Globus pallidus (tissue), 1 donor: ENCODE measurements around the gene KCNK5.
A peak's percentile ranks its signal among the peaks of the same experiment; 100 is the strongest.

ENCODE experiments used
- DNase-seq: peaks from one replicate; pipeline ENCODE4 v3.0.0-alpha.2; 2015; ENCODE audit warnings: low spot score

The KCNK5 gene

DNA sequence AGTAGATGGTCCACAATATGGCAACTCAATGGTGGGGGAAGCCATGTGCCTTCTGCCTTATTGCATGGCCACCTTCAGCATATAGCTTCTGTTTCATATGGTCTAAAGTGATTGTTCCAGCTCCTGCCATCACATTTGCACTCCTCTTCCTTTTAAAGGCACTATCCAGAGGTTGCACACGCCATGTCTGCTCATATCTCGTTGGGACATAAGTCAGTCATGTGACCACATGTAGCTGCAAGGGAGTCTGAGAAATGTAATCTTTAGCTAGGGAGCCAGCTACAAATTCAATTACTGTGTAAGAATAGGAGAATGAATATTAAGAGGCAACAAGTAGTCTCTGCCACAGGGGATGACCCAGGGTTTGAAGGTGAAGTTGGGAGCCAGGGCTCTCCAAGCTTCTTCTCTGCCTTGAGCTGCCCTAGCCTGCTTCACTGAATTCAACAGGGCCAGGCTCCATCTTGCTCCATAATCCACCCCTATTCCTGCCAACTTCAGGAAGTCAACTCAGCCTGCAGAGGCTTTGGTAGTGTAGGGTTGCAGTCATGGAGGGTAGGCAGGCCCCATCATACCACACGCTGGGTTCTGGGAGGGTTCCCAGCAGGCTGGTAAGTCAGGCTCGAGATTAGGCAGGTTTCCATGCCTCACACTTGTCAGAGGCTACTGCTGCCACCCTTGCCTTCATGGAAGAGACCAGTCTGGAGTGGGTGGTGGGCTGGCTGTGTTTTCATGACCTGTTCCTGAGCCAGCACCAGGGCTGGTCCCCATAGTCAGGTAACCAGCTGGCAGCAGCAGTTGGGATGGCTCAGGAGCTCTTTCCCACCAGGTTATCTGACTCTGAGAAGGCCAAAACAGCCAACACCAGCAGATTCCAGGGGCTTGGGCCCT is 57.5 kb downstream of the KCNK5 start:
- DNase-seq, result no peak

GRCh38 chr6:39170860-39171259 is 58.4 kb downstream of the KCNK5 start:
- no peak for DNase-seq

DNA sequence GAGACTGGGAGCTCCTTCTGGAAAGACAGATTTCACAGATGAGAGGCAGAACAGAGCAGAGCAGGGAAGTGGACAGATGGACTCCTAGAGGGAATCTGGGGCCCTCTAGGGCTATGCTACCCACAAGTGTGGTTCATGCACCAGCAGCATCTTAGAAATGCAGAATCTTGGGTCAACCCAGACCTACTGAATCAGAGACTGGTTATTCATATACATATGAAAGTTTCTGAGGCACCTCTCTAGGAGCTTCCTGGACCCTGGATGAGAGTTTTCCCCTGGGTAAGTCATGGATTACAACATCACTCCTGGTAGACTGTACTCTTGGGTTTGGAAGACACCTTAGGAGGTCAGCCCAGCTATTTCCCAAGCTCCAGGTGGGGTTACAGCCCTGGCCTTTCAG is 58.9 kb downstream of the KCNK5 start:
- no peak for DNase-seq

DNA sequence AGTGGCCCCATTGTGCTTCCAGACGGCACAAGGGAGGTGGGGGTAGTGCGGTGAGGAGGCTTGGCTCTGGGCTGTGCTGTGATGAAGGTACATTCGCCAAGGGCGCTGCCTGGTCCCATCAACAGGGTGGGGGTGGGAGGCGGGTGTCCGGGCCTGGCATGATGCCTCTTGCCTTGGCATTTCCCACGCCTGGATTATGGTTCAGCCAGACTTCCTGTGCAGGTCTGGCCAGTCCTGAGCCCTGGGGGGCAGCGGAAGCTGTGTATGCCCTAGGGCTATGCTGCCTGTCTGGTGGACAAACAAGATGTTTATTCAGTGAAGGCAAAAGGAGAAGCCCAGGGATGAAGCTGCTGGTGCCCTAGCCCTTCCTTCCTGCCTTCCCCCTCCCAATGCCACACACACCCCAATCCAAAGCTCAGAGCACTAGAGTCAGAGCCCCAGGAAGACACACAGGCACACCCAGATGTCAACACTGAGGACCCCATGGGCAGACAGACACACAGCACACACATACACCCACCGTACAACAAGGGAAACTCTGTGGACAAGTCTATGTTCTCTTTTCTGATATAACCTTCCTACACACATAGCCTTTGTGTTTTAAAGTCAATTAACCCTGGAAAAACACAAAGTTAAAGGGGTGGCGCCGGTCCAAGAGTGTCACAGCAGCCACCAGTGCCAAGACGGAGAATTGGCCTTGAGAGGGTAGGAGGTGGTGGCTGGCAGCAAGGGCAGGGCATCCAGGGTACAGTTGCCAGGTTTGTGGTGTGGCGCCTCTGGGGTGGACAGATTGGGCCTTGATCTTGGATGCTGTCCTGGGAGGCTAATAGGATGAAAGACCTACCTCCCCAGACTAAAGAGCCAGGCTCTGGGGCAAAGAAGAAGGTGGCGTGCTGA is 59.6 kb downstream of the KCNK5 start:
- no peak for DNase-seq

DNA sequence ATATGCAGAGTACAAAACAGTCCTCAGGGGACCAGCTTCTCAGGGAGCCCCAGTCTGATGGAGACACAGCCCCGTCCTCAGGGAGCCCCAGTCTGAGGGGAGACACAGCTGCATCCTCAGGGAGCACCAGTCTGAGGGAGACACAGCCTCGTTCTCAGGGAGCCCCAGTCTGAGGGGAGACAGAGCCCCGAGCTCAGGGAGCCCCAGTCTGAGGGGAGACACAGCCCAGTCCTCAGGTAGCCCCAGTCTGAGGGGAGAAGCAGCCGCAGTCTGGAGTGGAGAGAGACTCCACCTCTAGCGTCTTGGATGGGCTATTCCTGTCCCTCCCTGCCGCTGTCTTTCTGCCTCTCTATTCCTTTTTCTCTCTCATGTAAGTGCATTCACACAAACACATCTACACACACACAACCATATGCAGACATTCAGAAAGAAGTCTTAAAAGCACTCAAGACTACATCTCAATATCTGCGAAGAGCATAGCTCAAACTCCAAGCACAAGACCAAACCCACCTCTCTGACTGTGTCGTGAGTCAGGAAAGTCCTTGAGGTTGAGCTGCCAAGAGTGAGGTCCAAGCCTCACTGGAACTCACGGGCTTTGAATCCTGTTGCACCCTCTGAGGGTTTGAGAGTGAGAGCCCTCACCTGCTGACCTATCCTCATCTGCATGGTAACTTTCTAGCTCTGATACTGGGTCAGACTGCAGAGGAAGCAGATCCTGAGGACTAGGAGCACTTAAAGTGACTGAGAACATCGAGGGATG is 61.2 kb downstream of the KCNK5 start:
- no peak for DNase-seq

GRCh38 chr6:39167321-39167720 is 62.0 kb downstream of the KCNK5 start:
- no peak for DNase-seq

GRCh38 chr6:39166912-39167290 is 62.4 kb downstream of the KCNK5 start:
- no peak for DNase-seq

DNA sequence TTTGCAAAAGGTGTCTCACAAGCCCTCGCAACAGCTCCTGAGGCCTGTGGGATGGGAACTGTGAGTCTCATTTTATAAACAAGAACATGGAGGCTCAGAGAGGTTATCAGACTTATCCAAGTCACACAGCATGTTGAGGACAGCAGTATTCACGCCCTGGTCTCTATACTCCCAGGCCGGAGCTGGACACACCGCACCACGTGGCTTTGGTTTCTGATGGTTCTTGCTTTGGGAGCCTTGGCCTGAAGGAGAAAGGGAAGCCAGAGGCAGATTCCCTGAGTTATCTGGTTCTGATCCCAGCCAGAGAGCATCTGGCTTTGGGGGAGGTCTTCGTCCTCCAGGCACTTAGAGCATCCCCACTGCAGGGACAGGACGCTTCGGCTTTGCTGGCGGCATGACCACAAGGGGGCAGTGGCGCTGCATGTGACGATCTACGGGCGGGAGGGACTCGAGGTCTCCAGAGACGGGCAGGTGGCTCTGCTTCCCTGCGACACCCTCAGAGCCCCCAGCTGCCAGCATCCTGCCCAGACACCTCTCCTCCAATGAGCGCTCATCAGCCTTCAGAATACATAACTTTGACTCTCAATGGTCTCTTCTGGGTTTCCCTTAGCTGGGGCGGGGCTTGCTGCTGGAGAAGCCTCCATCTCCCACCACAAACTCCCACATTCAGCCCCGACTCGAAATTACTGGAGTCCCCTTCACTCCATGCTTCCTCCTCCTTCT is 62.9 kb downstream of the KCNK5 start:
- peak; percentile 50 for DNase-seq

DNA sequence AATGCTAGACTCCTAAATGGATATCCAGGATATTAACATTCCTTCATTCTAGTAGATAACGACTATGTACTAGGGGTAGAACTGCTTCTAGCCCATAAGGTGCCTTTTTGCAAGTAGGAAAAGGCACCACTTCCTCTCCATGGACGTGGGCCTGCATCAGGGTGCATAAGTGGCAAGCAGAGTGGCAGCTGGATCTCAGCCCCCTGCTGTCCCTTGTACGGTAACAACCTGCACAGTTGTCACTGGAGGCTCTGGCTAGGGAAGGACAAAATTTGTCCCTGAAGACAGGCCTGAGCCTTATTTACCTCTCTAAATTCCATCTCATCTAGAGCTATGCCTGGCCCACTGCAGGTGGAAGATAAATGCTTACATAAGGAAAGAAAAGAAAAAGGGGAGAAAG is 71.8 kb downstream of the KCNK5 start:
- no peak for DNase-seq

- no peak for DNase-seq
Measured at GRCh38 chr6:39156801-39157200, 72.5 kb downstream of the KCNK5 start.

DNA sequence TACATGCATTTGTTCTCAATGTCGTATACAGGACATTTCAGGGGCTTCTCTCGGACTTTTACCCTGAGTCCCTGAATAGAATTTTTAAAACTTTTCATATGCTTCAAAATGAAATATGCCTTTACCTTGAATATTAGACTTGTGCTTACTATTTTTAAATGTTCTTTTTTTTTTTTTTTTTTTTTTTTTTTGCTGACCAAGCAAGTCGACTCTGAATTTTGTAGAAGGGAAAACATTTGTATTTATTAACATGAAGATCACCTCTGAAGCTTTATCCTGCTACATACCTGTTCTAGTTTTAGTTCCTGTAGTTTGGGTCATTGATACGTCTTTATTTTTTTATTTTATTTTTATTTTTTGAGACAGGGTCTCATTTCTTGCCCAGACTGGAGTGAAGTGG is 74.6 kb downstream of the KCNK5 start:
- no peak for DNase-seq

DNA sequence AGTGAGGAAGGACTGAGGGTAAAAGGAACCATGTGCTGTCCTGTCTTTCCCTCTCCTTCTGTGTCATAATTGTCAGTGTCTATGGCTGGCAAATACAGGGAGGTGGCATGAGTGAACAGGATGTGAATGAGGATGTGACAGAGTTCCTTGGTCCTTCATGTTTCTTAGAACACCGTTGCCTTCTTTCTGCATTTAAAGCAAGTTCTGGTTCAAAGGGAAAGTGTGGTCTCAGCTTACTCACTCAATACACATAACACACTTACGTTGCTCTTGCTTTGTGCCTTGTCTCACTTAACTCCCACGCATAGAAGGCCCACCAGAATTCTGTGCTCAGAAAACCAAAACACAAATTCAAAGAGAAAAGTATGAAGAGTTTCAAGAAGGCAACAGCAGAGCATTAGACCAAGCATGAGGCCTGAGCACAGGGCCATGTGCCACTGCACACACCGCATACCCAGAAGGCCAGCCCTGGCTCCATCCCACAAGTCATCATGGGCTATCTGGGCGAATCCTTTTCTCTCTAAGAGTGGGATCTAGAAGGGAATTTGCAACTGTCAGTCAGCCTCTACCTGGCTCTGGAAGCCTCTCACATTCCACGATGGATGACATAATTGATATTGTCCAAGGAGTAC is 75.4 kb downstream of the KCNK5 start:
- no peak for DNase-seq

GRCh38 chr6:39152262-39152661 is 77.0 kb downstream of the KCNK5 start:
- DNase-seq, result no peak

DNA sequence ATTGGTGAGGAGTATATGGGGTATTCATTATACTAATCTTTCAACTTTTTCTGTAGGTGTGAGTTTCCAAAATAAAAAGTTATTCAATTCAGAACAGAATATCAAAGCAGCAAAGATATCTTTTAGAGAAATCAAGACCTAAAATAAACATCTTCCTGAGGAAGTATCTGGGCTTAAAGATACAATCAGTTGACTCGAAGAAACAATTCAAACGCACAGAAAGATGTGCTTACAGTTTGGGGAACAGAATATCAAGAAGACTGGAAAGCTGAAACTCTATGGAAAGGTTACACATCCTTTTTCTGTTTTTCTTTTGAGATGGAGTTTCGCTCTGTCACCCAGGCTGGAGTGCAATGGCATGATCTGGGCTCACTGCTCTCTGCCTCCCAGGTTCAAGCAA is 78.1 kb downstream of the KCNK5 start:
- DNase-seq, result no peak

DNA sequence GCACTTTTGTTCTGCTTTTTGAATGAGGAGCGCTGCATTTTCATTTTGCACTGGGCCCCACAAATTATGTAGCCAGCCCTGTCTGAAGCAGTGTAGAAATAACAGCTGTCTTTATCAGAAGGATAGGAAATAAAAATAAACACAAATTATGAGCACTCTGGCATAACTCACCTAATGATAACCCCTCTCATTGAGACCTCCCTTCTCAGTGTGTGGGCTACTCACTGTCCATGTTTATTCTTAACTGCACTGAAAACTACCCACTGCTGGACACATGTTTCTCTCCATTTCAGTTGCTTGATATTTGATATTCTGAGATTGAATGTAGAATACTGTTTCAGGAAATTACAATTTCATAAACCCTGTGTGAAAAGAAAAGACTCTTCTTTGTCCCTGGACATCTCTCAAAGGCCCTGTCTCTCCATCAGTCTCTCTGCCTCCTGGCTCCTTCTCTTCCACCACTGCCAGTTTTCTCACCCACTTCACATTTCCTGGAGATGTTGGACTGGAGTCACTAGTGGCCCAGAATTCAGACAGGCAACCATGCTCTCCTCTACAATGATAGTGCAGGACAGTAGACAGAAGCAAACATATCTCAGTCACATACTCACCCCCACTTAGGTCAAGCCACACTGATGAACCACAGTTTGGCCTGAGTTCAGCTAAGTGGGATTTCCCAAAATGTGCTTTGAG is 84.6 kb downstream of the KCNK5 start:
- no peak for DNase-seq

- DNase-seq, result no peak
Measured at GRCh38 chr6:39143238-39143930, 85.9 kb downstream of the KCNK5 start.

DNA sequence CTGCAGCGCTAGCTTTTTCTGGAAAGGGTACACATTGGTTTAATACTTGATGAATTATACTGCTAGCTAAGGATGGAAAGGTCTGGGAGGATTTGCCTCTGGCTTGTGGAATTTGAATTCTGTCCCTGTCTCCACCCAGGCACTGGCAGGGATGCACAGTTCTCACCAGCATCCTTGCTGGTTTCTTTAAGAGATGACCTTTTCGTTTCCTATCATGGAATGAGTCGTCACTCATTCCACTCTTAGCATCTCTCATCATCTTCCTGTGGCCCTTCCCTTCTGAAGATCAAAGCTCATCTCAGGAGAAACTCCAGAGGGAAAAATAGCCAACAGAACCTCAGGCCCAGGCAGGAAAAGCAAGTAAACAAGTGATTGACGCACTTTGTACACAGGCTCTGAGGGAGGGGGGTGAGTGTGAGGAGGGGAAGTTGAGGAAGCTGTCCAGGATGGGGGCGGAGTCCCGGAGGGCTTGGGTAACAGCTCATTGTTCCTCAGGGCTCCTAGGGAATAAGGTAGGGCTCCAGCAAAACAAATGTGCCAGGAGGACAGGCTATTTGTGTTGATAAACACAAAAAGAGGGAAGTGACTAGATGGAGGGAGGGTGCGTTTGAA is 88.6 kb downstream of the KCNK5 start:
- DNase-seq, result no peak
